NCI-H446 treated with DMSO at 0.1 percent for 48 hours (cell line): Measurements from ENCODE around the gene TP53BP2.
"Not testable (repeated sequence)": the region's sequence is repeated elsewhere in the genome, so short reads cannot be mapped to it uniquely, and the experiment has no call there.

Experiments
- DNase-seq: peaks from one replicate; lab custom pipeline; 2025; lab: John Stamatoyannopoulos, UW

Gene TP53BP2, protein sequence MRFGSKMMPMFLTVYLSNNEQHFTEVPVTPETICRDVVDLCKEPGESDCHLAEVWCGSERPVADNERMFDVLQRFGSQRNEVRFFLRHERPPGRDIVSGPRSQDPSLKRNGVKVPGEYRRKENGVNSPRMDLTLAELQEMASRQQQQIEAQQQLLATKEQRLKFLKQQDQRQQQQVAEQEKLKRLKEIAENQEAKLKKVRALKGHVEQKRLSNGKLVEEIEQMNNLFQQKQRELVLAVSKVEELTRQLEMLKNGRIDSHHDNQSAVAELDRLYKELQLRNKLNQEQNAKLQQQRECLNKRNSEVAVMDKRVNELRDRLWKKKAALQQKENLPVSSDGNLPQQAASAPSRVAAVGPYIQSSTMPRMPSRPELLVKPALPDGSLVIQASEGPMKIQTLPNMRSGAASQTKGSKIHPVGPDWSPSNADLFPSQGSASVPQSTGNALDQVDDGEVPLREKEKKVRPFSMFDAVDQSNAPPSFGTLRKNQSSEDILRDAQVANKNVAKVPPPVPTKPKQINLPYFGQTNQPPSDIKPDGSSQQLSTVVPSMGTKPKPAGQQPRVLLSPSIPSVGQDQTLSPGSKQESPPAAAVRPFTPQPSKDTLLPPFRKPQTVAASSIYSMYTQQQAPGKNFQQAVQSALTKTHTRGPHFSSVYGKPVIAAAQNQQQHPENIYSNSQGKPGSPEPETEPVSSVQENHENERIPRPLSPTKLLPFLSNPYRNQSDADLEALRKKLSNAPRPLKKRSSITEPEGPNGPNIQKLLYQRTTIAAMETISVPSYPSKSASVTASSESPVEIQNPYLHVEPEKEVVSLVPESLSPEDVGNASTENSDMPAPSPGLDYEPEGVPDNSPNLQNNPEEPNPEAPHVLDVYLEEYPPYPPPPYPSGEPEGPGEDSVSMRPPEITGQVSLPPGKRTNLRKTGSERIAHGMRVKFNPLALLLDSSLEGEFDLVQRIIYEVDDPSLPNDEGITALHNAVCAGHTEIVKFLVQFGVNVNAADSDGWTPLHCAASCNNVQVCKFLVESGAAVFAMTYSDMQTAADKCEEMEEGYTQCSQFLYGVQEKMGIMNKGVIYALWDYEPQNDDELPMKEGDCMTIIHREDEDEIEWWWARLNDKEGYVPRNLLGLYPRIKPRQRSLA

DNA sequence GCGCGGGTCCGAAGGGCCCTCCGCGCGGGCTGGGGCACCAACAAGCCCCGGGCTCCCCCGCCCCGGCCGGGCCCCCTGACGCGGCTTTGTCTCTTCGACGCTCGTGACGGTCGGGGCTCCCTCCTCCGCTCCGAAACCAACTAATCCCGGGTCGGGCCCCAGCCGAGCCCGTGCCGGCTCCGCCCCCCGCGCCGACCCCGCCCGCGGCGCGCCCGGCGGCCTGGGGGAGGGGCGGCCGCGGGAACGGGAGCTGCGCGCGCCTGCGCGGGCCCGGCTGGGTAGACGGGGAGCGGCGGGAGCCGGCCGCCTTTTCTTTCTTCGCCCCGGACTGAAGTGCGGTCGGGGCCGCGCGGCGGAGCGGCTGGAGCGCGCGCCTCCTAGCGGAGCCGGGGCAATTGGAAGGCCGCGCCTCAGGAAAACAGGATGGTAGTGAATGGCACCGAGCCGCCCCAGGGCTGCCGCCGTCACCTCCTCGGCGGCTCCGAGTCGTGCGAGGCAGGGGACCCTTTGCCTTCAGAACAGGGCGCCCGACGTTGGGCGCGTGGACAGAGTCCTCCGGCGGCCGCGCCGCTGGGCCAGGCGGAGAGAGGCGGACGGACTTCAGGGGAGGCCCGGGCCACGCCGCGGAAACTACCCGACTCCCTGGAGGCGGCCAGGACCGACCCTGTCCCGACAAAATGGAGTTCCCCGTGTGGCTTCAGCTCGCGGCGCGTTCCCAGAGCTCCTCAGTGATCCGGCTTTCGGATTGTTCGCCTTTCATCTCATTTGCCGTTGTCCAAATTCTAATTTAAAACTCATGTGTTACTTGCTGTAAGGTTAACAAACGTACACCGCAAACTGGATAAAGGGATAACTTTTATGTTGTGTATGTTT is at the start of gene TP53BP2:
Gene TP53BP2, minus strand, starts transcription at position 138 of the 873 bp plus-strand sequence. CDS start 267 bp downstream, outside the sequence.
- peak; percentile 78 for DNase-seq

DNA sequence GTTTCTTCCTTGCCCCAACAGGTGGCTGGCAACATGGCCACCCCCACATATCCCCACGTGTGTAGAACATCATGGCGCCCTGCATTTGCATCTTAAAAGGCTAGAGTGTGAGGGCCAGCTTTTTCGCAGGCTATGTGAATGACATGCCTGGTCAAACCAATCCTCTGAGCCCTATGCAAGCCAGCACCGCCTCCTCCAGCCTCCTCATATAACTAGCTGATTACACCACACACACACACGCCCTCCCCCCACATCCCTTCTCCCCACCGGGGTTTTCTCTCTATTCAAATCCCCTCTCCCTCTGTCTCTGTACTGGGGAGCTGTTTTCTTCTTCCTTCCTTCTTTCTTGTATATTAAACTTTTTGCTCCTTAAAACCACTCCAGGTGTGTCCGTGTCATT is 44.7 kb upstream of the TP53BP2 start:
- DNase-seq: not testable (repeated sequence)

DNA sequence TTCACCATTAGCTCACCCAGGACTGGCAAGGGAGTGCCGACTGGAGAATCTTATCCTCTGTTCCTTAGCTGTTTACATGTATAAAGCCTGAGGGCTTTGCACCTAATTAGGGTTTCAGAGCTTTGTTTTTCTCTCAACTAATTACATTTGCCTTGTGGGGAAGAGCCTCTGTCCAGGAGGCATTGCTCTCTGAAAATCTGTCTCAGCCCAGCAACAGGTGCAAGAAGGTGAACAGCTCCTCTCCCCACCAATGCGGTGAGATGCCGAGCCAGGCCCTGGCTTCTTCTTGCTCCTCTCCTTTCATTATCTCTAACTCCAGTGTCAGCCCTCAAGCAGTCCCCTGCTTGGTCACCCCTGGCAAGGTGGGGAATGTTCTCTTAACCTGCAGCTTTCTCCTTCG is 43.6 kb upstream of the TP53BP2 start:
- not testable (repeated sequence) for DNase-seq

DNA sequence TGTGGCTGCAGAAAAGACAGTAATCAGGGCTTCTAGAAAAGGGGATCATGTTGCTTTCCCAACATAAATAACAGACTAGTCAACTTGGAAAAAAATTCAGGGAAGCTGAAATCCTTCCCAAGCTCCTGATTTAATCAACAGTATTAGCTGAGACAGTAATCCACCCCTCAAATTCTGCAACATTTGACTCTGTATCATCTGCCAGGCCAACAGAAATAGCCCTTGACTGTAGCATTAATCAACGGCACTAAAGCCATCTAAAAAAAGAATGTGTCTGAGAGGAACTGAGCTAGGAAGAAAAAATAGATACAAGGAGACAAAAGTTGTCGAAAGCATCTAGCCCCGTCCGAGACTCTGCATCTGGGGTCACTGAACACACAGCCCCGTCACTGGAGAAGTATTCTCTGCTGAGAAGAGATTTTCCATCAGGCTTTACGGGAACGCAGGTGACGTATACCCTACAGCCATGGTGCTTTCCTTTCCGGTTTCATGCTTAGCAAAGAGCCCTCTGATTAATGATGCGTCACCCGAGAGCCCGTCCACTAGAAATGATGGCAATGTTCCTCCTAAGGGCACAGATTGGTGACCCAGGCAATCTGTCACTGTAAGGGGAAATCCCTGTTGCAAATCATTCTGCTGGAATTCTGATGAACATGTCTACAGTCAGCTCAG is 42.1 kb upstream of the TP53BP2 start:
- no peak for DNase-seq

DNA sequence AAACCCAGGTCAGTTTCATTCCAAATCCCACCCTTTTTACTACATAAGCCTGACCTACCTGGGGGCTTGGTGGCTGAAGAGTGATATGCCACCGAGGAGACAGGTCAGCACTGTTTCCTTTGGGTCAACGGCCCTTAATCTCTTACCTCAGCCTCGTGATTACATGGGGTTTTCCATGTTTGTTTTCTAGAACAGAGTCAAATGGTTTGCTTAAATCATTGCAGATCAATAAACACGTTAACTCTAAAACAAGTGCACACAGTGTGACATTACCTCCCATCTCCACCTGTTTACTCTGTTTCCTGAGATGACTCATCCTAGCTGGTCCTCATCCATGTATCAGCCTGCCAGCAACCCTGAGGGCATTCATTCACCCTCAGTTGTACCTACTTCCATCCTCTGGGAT is 40.8 kb upstream of the TP53BP2 start:
- no peak for DNase-seq

DNA sequence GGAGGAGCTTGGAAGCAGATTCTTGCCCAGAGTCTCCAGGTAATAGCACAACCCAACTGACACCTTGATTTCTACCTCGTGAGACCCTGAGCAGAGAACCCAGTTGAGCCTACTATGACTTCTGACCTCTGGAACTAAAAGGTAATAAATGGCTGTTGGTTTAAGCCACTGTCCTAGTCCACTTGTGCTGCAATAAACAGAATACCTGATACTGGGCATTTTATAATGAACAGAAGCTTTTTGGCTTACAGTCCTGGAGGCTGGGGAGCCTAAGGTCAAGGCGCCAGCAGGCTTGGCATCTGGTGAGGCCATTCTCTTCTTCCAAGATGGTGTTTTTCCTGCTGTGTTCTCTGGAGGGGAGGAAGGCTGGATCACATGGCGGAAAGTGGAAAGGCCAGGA is 39.9 kb upstream of the TP53BP2 start:
- DNase-seq: no peak

DNA sequence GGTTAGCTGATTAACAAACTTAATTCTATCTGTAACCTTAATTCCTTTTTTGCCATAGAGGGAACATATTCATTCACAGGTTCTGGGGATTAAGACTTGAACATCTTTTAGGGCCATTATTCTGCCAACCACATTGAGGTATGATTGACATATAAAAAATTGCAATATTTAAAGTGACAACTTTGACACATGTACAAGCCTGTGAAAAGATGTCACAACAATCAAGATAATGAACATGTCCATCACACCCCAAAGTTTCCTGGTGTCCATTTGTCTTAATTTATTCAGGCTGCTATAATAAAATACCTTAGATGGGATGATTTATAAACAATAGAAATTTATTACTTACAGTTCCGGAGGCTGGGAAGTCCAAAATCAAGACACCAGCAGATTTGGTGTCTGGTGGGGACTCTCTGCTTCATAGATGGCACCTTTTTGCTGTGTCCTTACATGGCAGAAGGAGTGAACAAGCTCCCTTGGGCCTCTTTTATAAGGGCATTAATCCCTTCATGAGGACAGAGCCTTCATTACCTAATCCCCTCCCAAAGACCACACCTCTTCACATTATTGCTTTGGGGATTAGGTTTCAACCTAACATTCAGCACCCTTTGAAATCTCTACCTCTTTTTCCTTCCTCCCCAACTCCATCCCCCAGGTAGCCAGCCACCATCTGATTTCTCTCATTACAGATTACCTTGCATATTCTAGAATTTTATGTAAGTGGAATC is 33.0 kb upstream of the TP53BP2 start:
- no peak for DNase-seq

DNA sequence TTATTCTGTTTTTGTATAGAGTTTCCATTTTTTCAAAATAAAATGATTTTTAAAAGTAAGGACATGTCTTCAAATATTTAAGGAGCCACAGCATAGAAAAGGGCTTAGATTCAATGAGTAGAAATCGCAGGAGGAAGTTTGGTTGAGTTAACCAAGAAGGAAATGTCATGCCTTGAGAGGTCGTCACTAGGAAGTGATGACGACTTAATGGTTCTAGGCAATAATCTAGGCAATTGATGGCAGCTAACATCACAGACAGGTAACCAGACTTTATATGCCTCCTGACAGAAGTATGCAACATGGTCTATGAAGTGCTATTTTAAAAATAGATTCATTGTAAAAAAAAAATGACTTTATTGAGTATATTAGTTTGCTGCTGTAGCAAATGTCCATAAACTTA is 32.1 kb upstream of the TP53BP2 start:
- DNase-seq: no peak

DNA sequence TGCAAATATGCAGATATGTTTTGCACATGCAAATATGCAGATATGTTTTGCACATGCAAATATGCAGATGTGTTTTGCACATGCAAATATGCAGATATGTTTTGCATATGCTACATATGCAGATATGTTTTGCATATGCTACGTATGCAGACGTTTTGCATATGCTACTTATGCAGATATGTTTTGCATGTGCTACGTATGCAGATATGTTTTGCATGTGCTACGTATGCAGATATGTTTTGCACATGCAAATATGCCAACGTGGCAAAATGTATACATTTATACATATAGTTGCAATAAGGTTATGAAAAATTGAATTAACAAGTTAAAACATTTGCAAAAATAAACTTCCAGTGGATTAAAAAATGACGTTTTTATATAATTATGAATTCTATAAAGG is 30.8 kb upstream of the TP53BP2 start:
- no peak for DNase-seq

DNA sequence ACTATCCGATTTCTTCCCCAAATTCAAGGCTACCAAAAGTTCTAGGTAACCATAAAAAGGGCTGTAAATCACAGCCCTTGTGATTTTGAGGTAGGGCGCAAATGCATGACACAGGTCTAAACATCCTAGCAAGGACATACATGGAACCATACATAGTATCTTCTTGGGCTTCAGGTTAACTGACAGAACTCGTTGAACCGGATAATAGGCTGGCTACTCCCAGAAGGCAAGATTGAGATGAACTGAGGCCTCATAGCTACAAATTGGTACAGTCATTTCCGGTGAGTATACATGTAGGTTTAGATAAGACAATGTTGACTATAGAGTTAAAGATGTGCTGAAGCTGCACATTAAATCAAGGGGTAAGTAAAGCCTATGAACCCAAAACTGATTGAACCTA is 27.3 kb upstream of the TP53BP2 start:
- DNase-seq: no peak

DNA sequence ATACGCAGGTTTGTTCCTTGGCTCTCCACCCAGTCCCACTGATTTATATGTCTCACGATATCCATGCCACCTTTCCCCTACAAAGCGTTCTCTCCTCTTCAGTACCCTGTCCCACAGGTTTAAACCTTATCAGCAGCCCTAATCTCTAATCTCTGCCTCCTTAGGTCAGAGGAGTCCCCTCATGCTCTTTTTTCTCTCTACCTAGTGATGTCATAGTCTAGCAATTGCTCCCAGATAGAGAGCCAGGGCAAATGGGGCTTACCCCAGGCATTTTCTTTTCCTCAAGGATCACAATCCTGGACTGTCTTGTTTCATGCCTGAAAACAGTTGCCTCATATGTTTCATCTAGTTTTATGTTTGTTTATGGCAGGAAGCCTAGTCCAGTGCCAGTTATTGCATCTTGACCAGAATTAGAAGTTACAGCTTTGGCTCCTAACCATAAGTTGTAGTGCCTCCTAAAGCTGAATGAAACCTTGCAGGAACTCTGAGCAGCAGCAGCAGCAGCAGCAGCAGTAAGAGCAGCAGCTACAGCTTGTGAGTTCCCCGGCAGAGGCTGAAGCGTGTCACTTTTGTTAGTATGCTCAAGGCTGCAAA is 26.7 kb upstream of the TP53BP2 start:
- DNase-seq: no peak

DNA sequence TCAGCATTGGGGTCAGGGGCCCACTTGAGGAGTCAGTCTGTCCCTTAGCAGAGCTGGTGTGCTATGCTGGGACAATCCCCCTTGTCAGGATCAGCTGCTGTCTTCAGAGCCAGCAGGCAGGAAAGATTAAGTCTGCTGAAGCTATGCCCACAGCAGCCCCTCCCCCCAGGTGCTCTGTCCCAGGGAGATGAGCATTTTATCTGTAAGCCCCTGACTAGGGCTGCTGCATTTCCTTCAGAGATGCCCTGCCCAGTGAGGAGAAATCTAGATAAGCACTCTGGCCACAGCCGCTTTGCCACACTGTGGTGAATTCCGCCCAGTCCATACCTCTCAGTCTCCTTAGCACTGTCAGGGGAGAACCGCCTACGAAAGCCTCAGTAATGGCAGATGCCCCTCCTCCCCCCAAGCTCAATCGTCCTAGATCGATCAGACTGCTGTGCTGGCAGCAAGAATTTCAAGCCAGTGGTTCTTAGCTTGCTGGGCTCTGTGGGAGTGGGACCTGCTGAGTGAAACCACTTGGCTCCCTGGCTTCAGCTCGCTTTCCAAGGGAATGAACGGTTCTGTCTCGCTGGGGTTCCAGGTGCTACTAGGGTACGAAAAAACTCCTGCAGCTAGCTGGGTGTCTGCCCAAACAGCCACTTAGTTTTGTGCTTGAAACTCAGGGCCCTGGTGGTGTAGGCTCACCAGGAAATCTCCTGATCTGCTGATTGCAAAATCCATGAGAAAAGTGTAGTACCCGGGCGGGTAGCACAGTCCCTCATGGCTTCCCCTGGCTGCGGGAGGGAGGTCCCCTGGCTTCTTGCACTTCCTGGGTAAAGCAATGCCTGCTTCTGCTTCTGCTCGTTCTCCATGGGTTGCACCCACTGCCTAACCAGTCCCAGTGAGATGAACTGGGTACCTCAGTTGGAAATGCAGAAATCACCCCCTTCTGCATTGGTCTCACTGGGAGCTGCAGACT is 25.1 kb upstream of the TP53BP2 start:
- no peak for DNase-seq

DNA sequence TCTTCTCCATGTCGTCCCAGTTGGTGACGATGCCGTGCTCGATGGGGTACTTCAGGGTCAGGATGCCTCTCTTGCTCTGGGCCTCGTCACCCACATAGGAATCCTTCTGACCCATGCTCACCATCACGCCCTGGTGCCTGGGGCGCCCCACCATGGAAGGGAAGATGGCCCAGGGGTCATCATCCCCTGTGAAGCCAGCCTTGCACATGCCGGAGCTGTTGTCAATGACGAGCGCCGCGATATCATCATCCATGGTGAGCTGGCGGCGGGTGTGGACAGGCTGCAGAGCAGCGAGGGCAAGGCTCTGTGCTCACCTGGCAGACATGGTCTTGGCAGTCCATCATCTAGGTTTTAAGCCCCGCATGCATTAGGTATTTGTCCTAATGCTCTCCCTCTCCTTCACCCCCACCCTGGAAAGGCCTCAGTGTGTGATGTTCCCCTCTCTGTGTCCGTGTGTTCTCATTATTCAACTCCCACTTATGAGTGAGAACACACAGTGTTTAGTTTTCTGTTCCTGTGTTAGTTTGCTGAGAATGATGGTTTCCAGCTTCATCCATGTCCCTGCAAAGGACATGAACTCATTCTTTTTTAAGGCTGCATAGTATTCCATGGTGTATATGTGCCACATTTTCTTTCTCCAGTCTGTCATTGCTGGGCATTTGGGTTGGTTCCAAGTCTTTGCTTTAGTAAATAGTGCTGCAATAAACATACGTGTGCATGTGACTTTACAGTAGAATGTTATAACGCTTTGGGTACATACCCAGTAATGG is 19.0 kb upstream of the TP53BP2 start:
- DNase-seq: not testable (repeated sequence)

DNA sequence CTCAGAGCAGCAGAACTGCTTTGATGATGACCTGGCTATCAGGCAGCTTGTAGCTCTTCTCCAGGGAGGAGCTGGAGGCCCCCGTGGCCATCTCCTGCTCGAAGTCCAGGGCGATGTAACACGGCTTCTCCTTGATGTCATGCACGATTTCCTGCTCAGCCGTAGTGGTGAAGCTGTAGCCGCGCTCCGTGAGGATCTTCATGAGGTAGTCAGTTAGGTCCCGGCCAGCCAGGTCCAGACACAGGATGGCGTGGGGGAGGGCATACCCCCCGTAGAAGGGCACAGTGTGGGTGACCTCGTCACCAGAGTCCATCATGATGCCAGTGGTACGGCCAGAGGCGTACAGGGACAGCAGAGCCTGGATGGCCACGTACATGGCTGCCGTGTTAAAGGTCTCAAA is 18.3 kb upstream of the TP53BP2 start:
- DNase-seq: no peak

DNA sequence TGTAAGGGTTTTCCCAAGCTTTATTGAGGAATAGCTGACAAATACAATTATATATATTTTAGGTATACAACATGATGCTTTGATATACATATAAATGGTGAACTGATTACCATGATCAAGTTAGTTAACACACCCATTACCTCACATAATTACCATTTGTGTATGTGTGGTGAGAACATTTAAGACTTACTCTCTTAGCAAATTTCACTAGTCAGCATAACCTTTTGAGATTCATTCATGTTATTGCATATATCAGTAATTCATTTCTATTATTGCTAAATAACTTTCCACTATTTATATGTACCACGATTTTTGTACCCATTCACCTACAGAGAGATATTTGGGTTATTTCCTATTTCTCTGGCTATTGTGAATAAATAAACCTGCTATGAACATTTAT is 16.2 kb upstream of the TP53BP2 start:
- no peak for DNase-seq

DNA sequence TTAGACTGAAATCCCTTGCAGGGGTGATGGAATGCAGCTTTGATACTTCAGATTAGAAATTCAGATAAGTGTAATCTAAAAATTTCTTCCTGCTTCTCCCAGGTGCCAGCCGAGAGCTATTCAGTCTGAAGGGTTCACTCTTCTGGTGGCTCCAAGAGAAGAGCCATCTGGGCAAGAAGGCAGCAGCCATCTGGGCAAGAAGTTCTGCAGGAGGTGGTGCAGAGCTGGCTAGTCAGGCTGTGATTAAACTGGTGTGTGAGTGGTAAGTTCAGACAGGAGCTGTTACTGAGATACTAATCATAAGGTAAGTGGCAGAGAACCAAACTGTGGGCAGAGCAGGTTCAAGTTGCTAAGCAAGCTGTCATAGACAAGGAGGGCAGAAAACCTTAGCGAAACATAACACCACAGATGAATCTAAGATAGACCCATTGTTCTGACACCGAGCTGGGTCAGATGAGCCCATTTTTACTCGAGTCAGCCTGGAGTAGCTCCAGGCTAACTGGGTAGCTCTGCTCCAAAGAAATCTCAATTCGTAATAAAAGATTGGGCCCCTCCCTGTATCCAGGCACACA is 14.4 kb upstream of the TP53BP2 start:
- DNase-seq: no peak

DNA sequence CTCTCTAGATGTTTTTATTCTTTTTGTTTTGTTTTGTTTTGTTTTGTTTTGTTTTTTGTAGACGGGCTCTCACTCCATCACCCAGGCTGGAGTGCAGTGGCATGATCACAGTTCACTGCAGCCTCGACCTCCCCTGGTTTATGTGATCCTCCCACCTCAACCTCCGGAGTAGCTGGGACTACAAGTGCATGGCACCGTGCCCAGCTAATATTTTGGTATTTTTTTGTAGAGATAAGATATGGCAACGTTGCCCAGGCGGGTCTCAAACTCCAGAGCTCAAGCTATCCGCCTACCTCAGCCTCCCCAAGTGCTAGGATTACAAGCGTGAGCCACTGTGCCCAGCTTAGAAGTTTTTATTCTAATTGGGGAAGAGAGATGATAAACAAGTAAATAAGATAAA is 13.3 kb upstream of the TP53BP2 start:
- no peak for DNase-seq

DNA sequence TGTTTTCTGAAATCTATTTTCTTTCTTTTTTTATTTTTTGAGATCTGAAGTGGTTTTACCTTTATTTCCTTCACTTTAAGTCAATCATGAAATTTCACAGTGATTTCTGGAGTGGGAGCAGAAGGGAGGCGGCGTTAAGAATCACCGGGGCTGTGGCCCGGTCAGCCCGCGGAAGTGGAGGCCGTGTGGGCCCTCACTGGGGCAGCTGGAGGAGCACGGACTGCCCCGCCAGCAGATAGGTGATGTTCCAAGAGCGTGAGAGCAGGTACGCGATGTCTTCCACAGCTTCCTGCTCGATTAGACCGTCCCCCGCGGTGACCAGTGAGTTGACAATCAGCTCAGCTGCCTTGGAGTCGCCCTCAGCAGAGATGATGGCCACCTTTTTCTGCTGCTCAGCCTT is 10.6 kb upstream of the TP53BP2 start:
- DNase-seq: no peak
